KOPT-K1 (cell line): ENCODE measurements around the gene HAND2.

Experiments
- H3K27ac ChIP-seq: fragments of 200-600 bp; sonication (generic); 2 replicates; pipeline ENCODE4 v1.5.1; 2016; ENCODE audit warnings: antibody characterized with exemption, mild to moderate bottlenecking, low read depth, low read length; ENCODE audit not compliant: poor library complexity, severe bottlenecking
- H3K36me3 ChIP-seq: fragments of 200-600 bp; sonication (generic); 2 replicates; pipeline ENCODE4 v1.5.1; 2017; ENCODE audit warnings: antibody characterized with exemption, mild to moderate bottlenecking, low read length, moderate library complexity; ENCODE audit not compliant: insufficient read depth
- H3K9me3 ChIP-seq: fragments of 200-600 bp; sonication (generic); 2 replicates; pipeline ENCODE4 v1.5.1; 2017; ENCODE audit warnings: antibody characterized with exemption, low read length, mild to moderate bottlenecking; ENCODE audit not compliant: insufficient read depth, poor library complexity, severe bottlenecking

Gene HAND2

GRCh38 chr4:173518425-173519102 lies 11.5 kb downstream of the HAND2 start:
- no peaks in the 10 kb centered on the region for H3K36me3 ChIP-seq
- H3K9me3 ChIP-seq = peaks cover 4% of the 10 kb centered on the region
- H3K27ac ChIP-seq = no peak overlapping the region

GRCh38 chr4:173517781-173518424 lies 12.1 kb downstream of the HAND2 start:
- Histone ChIP-seq H3K27ac (no peak overlapping the region), H3K9me3 (no peaks in the 10 kb centered on the region), H3K36me3 (no peaks in the 10 kb centered on the region)

- Histone ChIP-seq H3K27ac (no peak overlapping the region), H3K9me3 (no peaks in the 10 kb centered on the region), H3K36me3 (no peaks in the 10 kb centered on the region)
Measured at GRCh38 chr4:173516621-173517524, 13.2 kb downstream of the HAND2 start.

- Histone ChIP-seq H3K27ac (no peak overlapping the region), H3K36me3 (no peaks in the 10 kb centered on the region), H3K9me3 (no peaks in the 10 kb centered on the region)
Measured at GRCh38 chr4:173515458-173515857, 14.6 kb downstream of the HAND2 start.

GRCh38 chr4:173514641-173515217 lies 15.3 kb downstream of the HAND2 start:
- Histone ChIP-seq H3K27ac (no peak overlapping the region), H3K9me3 (no peaks in the 10 kb centered on the region), H3K36me3 (no peaks in the 10 kb centered on the region)

GRCh38 chr4:173513651-173514050 lies 16.4 kb downstream of the HAND2 start:
- Histone ChIP-seq H3K36me3 (no peaks in the 10 kb centered on the region), H3K9me3 (no peaks in the 10 kb centered on the region), H3K27ac (no peak overlapping the region)

GRCh38 chr4:173511787-173512361 lies 18.2 kb downstream of the HAND2 start:
- Histone ChIP-seq H3K9me3 (no peaks in the 10 kb centered on the region), H3K36me3 (no peaks in the 10 kb centered on the region), H3K27ac (no peak overlapping the region)

DNA sequence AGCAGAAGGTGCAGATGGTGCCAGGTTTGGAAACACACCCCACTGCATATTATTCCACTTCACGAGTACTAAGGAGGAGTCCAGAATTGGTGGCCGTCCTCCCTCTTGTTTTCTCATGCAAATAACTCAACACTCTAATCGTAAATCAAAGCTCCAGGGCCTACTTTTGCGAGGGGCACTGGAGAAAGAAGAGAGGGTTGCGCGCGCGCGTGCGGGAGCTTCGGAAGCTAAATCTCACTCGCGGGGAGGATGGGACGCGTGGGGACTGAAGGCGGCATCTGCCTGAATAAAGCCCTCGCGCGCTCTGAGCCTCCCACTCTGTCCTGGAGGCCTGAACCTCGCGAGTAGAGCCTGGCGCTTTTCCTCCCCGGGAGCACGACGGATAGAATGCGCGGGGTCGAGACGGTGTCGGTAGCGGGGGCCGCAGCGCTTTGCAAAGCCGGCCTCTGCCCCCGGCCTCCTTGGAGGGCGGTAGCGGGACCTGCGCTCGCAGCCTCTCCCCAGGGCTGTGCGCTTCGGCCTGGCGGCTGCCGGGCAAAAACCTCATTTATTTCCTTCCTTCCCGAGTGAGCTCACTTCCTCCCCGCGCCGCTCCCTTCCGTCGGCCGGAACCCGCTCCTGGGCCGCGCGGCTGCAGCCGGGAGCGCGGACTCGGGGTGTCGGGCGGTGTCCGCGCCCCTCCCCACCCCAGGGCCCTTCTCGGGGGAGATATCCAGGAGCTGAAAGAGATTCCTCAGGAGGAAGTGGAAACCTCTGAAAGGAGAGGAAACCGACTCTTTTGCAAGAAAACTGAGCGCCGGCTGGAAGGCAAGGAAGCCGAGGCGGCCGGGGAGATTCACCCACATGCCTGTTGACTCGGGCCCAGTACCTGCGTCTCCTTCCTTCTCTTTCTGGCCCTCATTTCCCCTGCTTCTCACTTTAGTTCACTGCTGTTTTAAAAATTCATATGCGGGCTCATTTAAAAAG lies 20.7 kb downstream of the HAND2 start:
- Histone ChIP-seq H3K27ac (no peak overlapping the region), H3K9me3 (no peaks in the 10 kb centered on the region), H3K36me3 (no peaks in the 10 kb centered on the region)

DNA sequence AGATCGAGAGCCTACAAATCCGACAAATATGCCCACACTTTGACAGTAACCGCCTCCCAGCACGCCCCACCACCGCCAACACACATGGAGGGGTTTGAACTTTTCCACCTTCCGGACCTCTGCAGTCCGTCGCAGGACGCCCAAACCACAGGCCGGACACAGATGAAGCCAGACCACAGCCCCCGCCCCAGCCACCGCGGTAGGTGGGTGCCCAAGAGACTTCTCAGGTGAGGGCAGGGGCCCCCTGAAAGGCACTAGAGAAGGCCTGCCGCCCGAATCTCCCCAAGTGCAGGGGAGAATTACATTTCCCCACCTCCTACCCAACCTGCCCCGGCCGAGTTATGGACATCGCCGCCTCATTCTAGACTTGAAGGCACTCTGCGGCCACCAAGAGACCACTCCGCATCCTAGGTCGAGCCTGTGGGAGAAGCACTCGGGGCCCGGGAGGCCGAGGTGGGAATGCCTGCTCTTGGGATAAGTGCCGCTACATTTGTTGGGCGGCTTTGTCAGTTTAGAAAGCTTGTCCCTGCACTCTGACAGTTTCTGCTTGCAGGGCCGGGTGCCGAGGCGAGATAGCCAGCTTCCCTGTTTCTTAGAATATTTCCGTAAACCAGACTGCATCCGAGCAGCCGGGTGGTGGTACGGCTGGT lies 21.5 kb downstream of the HAND2 start:
- H3K9me3 ChIP-seq = no peaks in the 10 kb centered on the region
- no peaks in the 10 kb centered on the region for H3K36me3 ChIP-seq
- no peak overlapping the region for H3K27ac ChIP-seq

DNA sequence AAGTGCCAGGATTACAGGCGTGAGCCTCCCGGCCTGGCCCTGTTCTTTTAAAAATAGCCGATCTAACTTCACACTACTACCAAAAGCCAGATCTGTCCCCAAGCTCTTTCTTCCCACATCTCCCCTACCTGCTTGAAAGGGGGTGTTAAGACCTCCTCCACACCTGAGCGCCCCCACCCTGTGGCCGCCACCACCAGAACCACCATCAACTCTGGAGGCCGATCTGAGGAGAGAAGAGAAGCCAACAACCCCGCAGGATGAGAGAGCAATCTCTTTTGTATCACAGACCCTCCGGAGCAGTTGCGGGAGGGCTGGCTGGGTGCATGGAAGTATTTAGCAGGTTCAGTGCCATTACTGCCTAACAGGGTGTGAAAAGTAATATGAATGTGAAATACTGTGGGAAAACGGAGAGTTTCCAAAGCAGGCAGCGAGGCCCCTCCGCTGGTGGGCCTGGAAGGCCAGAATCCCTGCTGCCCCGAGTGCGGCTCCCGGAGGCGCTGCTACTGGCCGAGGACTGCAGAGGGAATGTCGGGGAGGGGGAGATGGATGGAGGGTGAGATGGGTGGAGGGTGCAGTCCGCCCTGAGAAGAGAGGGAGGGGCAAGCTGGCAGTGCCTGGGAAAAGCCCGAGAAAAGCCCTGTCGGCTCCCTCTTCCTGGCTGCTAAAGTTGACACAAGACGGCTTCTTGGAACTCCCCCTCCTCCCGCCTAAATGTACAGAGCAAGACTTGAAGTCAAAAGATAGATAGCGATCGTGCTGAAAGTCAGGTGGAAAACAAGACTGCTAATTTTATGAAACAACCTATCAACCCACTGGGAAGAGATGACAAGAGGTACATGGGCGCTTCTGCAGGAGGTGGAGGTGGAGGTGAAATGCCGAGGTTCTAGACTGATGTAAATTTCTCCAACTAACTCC lies 22.3 kb downstream of the HAND2 start:
- Histone ChIP-seq H3K9me3 (no peaks in the 10 kb centered on the region), H3K27ac (no peak overlapping the region), H3K36me3 (no peaks in the 10 kb centered on the region)

- H3K9me3 ChIP-seq = no peaks in the 10 kb centered on the region
- no peak overlapping the region for H3K27ac ChIP-seq
- H3K36me3 ChIP-seq = no peaks in the 10 kb centered on the region
Measured at GRCh38 chr4:173506597-173507211, 23.3 kb downstream of the HAND2 start.

- Histone ChIP-seq H3K9me3 (no peaks in the 10 kb centered on the region), H3K36me3 (no peaks in the 10 kb centered on the region), H3K27ac (no peak overlapping the region)
Measured at GRCh38 chr4:173505924-173506518, 24.0 kb downstream of the HAND2 start.
